ENCODE results near the gene GJC1.
"Not testable (repeated sequence)": the region's sequence is repeated elsewhere in the genome, so short reads cannot be mapped to it uniquely, and the experiment has no call there.

The GJC1 gene

DNA sequence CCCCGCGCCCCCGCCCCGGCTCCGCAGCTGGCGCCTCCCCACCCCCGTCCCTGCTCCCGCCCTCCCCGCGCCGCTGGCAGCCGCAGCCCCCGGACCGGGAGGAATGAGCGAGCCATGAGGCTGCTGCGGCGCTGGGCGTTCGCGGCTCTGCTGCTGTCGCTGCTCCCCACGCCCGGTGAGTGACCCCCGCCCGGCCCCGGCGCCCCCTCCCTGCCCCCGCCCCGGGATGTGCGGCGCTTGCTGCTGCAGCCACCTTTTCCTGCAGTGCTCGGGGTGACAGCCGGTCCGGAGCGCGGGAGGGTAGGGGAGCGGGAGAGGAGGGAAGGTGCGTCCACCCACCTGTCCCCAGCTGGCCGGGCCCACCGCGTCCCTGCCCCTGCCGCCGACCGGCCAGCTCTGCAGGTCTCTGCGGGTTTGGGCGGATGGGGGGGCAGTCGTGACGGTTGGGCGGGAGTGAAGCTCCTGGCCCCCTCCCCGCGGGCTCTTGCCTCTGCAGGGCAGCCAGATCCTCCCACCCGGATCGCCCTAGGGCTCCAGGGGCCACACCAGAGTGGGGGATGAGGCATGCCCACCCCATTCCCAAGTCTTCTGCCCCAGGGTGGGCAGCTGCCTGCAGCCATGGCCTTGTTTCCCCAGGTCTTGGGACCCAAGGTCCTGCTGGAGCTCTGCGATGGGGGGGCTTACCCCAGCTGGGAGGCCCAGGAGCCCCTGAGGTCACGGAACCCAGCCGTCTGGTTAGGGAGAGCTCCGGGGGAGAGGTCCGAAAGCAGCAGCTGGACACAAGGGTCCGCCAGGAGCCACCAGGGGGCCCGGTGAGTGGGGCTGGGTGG is 70.8 kb downstream of the GJC1 start:
- no peak for DNase-seq (ENCODE audit: low spot score)

DNA sequence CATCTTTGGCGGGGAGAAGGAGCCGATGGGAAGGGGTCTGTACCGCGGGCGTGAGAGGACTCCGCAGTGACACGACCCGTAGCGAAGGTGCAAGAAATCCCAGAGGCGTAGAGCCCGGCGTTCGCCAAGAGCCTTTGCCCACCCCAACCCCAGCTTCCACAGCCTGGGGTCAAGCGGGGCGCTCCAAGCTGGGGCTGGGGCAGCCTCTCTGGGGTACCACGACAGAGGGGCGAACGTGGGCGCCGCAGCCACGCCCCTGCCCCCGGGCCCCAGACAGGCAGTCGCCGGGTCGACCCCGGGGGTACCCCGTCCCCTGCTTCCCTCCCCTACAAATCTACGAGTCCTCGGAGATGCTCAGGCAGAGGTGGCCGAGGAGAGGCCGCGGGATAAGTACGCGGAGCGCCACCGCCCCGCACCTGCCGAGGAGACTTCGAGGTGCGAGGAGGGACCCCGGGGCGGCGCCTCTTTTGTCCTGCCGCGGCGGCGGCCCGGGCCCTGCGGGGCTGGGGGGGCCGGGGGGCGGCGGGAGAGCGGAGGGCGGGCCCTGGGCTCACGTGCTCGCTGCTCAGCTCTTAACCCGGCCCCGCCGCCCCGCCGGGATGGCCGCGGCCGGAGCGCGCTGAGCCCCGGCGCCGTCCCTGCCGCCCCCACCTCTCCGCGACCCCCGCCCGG is 71.5 kb downstream of the GJC1 start, which contains the start of gene ADAM11:
Gene ADAM11, plus strand, starts transcription at position 575 of the 672 bp plus-strand sequence. CDS start 212 bp downstream, outside the sequence.
- DNase-seq (ENCODE audit: low spot score): no peak

- no peak for DNase-seq (ENCODE audit: low spot score)
Measured at GRCh38 chr17:44757918-44758413, 72.1 kb downstream of the GJC1 start.

- no peak for DNase-seq (ENCODE audit: low spot score)
Measured at GRCh38 chr17:44757045-44757917, 72.8 kb downstream of the GJC1 start.

- not testable (repeated sequence) for DNase-seq (ENCODE audit: low spot score)
Measured at GRCh38 chr17:44755180-44755579, 74.9 kb downstream of the GJC1 start.

DNA sequence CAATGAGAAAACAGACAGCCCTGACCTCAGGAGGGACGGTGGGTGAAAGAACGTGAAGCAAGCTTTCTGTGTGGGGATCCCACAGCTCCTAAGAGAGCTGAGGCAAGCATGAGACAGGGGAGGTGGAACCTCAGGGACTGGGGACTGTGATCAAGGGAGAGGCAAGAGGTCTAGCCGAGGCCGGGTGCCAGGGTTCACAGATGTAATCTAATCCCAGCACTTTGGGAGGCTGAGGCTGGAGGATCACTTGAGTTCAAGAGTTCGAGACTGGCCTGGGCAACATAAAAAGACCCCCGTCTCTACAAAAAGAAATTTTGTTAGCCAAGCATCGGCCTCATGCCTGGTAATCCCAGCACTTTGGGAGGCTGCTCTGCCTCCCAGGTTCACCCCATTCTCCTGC is 75.8 kb downstream of the GJC1 start:
- no peak for DNase-seq (ENCODE audit: low spot score)

DNA sequence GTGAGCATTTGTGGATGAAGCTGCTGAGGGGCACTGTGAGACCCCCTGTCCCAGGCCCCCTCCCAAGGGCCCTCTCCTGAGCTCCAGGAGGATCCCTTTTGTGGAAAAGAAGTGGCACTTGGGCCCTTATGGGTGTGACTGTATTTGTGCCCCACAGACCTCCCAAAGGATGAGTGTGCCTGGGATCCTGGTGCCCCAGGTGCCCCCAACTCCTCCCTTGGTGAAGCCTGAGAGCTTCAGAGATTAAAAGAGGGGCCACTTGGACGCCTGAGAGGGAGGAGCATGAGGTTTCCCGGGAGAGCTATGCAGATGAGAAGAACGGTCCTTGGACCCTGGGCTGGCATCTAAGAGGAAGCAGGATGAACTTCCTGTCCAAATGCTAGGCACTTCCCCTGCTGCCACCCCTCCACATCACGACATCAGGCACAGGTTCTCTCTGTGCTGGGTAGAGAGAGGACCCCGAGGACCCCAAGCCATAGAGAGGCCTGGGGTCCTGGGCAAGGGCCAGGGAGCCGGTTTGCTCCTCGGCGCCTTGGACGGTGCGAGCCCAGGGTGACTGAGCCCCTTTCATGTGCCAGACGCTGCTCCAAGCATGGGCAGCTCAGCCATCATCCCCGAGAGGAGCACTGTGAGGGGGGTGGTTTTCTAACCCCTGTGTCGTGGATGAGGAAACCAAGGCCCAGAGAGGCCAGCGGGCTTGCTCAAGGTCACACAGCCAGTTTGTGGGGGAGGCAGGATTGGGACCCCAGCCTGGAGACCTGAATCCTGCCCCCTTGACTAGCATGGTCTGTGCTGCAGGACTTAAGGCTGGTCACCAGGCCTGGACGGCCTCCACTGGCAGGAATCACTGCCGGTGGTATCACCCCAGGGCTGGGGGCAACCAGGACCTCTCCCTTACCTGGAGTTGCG is 76.9 kb downstream of the GJC1 start:
- DNase-seq (ENCODE audit: low spot score): no peak

- no peak for DNase-seq (ENCODE audit: low spot score)
Measured at GRCh38 chr17:44751806-44752205, 78.3 kb downstream of the GJC1 start.

DNA sequence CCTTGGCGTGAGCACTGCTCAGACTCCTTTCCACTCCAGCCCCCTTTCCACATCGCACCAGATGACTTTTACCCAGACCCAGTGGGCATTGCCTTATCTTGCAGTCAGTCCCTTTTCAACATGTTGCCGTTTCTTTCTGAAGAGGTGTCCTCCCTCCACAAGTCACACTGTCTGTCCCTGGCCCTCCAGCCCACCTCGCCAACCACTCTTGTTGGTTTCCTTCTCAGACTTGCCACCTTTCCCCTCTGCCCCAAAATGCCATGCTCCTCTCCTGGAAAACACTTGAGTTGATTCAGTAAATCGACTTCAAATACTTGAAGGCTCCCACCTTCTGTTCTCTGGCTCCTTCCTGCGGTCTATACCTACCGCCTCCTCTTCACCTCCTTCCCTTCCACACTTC is 78.8 kb downstream of the GJC1 start:
- DNase-seq (ENCODE audit: low spot score): no peak

GRCh38 chr17:44749980-44750318 is 80.1 kb downstream of the GJC1 start:
- DNase-seq (ENCODE audit: low spot score): no peak

- no peak for DNase-seq (ENCODE audit: low spot score)
Measured at GRCh38 chr17:44749076-44749979, 80.8 kb downstream of the GJC1 start.

Measured in kidney capillary endothelial cell (primary cell).